Testis (tissue), 2 donors: ENCODE measurements around the gene SLC52A3.

Experiments used
- CTCF ChIP-seq, 3 experiments: fragments of 450-650 bp in 2 of 3; fragments of 200-600 bp in 1 of 3; sonication (generic) in 1 of 3; IDR thresholded peaks; one replicate each; pipeline ENCODE4 v1.5.1; 2016 to 2019; ENCODE audit warnings: antibody characterized with exemption in 3 of 3, mild to moderate bottlenecking in 2 of 3, moderate library complexity in 1 of 3
- POLR2A ChIP-seq: fragments of 450-650 bp; IDR thresholded peaks from one replicate; pipeline ENCODE4 v1.6.1; 2017; ENCODE audit warnings: antibody characterized with exemption, mild to moderate bottlenecking, moderate library complexity

GRCh38 chr20:801678-802077, 33.4 kb upstream of the SLC52A3 start:
- TF ChIP-seq POLR2A (no peak), CTCF (IDR thresholded peaks at IDR 0.05) (no peak)
